Keratinocyte (primary cell): ENCODE results near the gene CRISPLD2. TPM values are rescaled to one million over a fixed set of nuclear protein-coding genes. Genes with fewer than 3 reads are reported as not detected.

Experiments
- DNase-seq: peaks from one replicate; pipeline ENCODE4 v3.0.0-alpha.2; 2011; ENCODE audit warnings: low read depth, missing footprints, low spot score
- FAIRE-seq: peaks from 2 replicates; lab custom pipeline; 2011; peaks lifted over from hg19 to GRCh38; lab: Jason Lieb, UNC
- H2AFZ ChIP-seq: 2 replicates; pipeline ENCODE4 v1.6.0; 2012; ENCODE audit warnings: low read length, control low read depth, inconsistent platforms; ENCODE audit not compliant: control insufficient read depth
- H3K27ac ChIP-seq: 2 replicates; pipeline ENCODE4 v1.5.1; 2011; ENCODE audit warnings: low read length; ENCODE audit not compliant: control insufficient read depth, insufficient read depth
- H3K27me3 ChIP-seq: 3 replicates; pipeline ENCODE4 v1.6.0; 2011; ENCODE audit warnings: low read length; ENCODE audit not compliant: control insufficient read depth, insufficient read depth; ENCODE audit errors: extremely low read depth
- H3K36me3 ChIP-seq, 2 experiments: 2 replicates in 1 of 2; 3 replicates in 1 of 2; pipeline ENCODE4 v1.5.1; 2011; ENCODE audit warnings: low read length in 2 of 2, mild to moderate bottlenecking in 1 of 2; ENCODE audit not compliant: control insufficient read depth in 2 of 2, insufficient read depth in 2 of 2; ENCODE audit errors: extremely low read depth in 1 of 2
- H3K4me1 ChIP-seq: 3 replicates; pipeline ENCODE4 v1.5.1; 2011; ENCODE audit warnings: low read length; ENCODE audit not compliant: control insufficient read depth, insufficient read depth; ENCODE audit errors: extremely low read depth
- H3K4me2 ChIP-seq: 3 replicates; pipeline ENCODE4 v1.6.0; 2011; ENCODE audit warnings: low read depth, low read length; ENCODE audit not compliant: control insufficient read depth, insufficient read depth; ENCODE audit errors: extremely low read depth
- H3K4me3 ChIP-seq, 3 experiments: fragments of 200-600 bp in 1 of 3; sonication (generic) in 1 of 3; 2 replicates in 2 of 3; 3 replicates in 1 of 3; pipeline ENCODE4 v1.5.1; 2011 to 2016; ENCODE audit warnings: low read length in 3 of 3, mild to moderate bottlenecking in 3 of 3, control low read depth in 2 of 3, inconsistent platforms in 1 of 3, low read depth in 1 of 3, mixed read lengths in 1 of 3, mixed run types in 1 of 3, moderate library complexity in 1 of 3; ENCODE audit not compliant: control insufficient read depth in 2 of 3, insufficient read depth in 2 of 3; ENCODE audit errors: extremely low read depth in 1 of 3
- H3K79me2 ChIP-seq: 2 replicates; pipeline ENCODE4 v1.6.0; 2012; ENCODE audit warnings: low read length; ENCODE audit not compliant: control insufficient read depth, insufficient read depth
- H3K9ac ChIP-seq: 3 replicates; pipeline ENCODE4 v1.6.0; 2011; ENCODE audit warnings: low read length; ENCODE audit not compliant: control insufficient read depth, insufficient read depth; ENCODE audit errors: extremely low read depth
- H3K9me1 ChIP-seq: 3 replicates; pipeline ENCODE4 v1.6.0; 2011; ENCODE audit warnings: low read length; ENCODE audit not compliant: control insufficient read depth, insufficient read depth; ENCODE audit errors: extremely low read depth
- H3K9me3 ChIP-seq: 2 replicates; pipeline ENCODE4 v1.5.1; 2012; ENCODE audit warnings: low read depth, low read length; ENCODE audit not compliant: control insufficient read depth
- H4K20me1 ChIP-seq: 3 replicates; pipeline ENCODE4 v1.6.0; 2011; ENCODE audit warnings: low read length; ENCODE audit not compliant: control insufficient read depth, insufficient read depth; ENCODE audit errors: extremely low read depth
- CTCF ChIP-seq, 3 experiments: IDR thresholded peaks in 1 of 3; conservative IDR thresholded peaks in 1 of 3; optimal IDR thresholded peaks in 1 of 3; 2 replicates in 2 of 3; 3 replicates in 1 of 3; pipeline versions ENCODE3 to v1.5.1; 2011; ENCODE audit warnings: low read length in 3 of 3, mild to moderate bottlenecking in 3 of 3, moderate library complexity in 2 of 3, control low read depth in 1 of 3, inconsistent platforms in 1 of 3; ENCODE audit not compliant: insufficient read depth in 2 of 3; ENCODE audit errors: extremely low read depth in 1 of 3
- EZH2 ChIP-seq: IDR thresholded peaks from one replicate; pipeline ENCODE4 v1.6.1; 2012; ENCODE audit warnings: inconsistent platforms, mild to moderate bottlenecking, low read length, moderate library complexity
- dilution Hi-C: fragments of 300-500 bp; cut with MboI; formaldehyde crosslinking; loops from one replicate; pipeline ENCODE4 v1.7.0; 2020; ENCODE audit warnings: low sequenced_read_pairs; ENCODE audit not compliant: extremely low pct_ligation_motif_present
- polyA plus RNA-seq, 5 experiments: library from polyadenylated mRNA; depleted of rRNA in 3 of 5; stranded (reverse) in 3 of 5; stranded (forward) in 1 of 5; unstranded in 1 of 5; fragments of >200 nt; gene quantifications; 1 replicate in 1 of 5; 2 replicates in 3 of 5; 3 replicates in 1 of 5; pipeline versions ENCODE4 v1.2.1 to v1.2.3, GENCODE V29; 2011 to 2012; ENCODE audit warnings: missing spikeins in 2 of 5, low read depth in 1 of 5, low replicate concordance in 1 of 5

The CRISPLD2 gene
- polyA plus RNA-seq, 1 donor (not counting 4 experiments of a cell fraction or from before 2014, with no cell fraction given): 1.2 TPM

DNA sequence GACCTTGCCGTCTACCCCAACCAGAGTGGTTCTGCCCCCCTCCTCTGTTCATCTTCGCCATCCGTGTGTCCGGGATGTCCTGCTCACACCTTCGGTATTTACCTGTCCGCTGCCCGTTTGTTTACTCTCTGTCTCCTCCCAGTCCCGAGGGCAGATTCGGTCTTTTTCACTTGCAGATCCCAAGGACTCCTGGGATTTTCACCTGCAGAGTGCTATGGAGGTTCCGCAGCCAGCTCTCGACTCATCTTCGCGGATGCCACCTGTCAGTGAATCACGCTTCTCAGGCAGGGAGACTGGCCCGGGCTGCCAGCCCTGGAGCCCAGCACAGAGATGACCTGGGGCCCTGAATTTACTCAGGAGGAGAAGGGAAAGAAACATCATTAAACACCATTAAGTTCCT lies 8.1 kb downstream of the CRISPLD2 start:
- H3K9ac ChIP-seq: no peak overlapping the region
- no peaks in the 10 kb centered on the region for H3K36me3 ChIP-seq
- H3K27me3 ChIP-seq: peaks cover 4% of the 10 kb centered on the region
- TF ChIP-seq CTCF (optimal IDR thresholded peaks at IDR 0.05 in 1 of 3, IDR thresholded peaks at IDR 0.05 in 1 of 3, conservative IDR thresholded peaks at IDR 0.05 in 1 of 3; ENCODE audit: extremely low read depth in 1 of 3, insufficient read depth in 2 of 3, low read length in 3 of 3) (no peak), EZH2 (no peak)
- no peaks in the 10 kb centered on the region for H3K9me3 ChIP-seq
- H3K4me3 ChIP-seq: no peak overlapping the region
- H3K9me1 ChIP-seq: no peaks in the 10 kb centered on the region
- H3K27ac ChIP-seq: no peak overlapping the region
- H3K4me2 ChIP-seq: no peak overlapping the region
- no peak overlapping the region for H2AFZ ChIP-seq
- no peaks in the 10 kb centered on the region for H4K20me1 ChIP-seq
- H3K4me1 ChIP-seq: no peaks in the 10 kb centered on the region
- FAIRE-seq: no peak
- no peak for DNase-seq
- no peaks in the 10 kb centered on the region for H3K79me2 ChIP-seq
- dilution Hi-C loops: no loop called here

GRCh38 chr16:84828322-84828721 lies 8.5 kb downstream of the CRISPLD2 start:
- TF ChIP-seq CTCF (optimal IDR thresholded peaks at IDR 0.05 in 1 of 3, IDR thresholded peaks at IDR 0.05 in 1 of 3, conservative IDR thresholded peaks at IDR 0.05 in 1 of 3; ENCODE audit: extremely low read depth in 1 of 3, insufficient read depth in 2 of 3, low read length in 3 of 3): no peak
- no peak for TF ChIP-seq EZH2
- Histone ChIP-seq H3K4me1 (no peaks in the 10 kb centered on the region), H3K27me3 (peaks cover 4% of the 10 kb centered on the region), H3K36me3 (no peaks in the 10 kb centered on the region), H3K4me2 (no peak overlapping the region), H4K20me1 (no peaks in the 10 kb centered on the region), H2AFZ (no peak overlapping the region), H3K9me1 (no peaks in the 10 kb centered on the region), H3K4me3 (no peak overlapping the region), H3K27ac (no peak overlapping the region), H3K9ac (no peak overlapping the region), H3K79me2 (no peaks in the 10 kb centered on the region), H3K9me3 (no peaks in the 10 kb centered on the region)
- FAIRE-seq (no peak), DNase-seq (no peak)
- dilution Hi-C loops: no loop called here
